GM12874 (cell line): ENCODE data around the gene AK1.

Source experiments
- TF ChIP-seq, protein P1 (sequence below): IDR thresholded peaks from 2 replicates; pipeline ENCODE4 v1.5.1; 2011; ENCODE audit warnings: low read depth, mild to moderate bottlenecking, control low read depth, low read length, moderate library complexity; ENCODE audit not compliant: insufficient read depth

AK1 gene

GRCh38 chr9:127867356-127868277 lies 9.9 kb downstream of the AK1 start:
- TF ChIP-seq, protein P1, sequence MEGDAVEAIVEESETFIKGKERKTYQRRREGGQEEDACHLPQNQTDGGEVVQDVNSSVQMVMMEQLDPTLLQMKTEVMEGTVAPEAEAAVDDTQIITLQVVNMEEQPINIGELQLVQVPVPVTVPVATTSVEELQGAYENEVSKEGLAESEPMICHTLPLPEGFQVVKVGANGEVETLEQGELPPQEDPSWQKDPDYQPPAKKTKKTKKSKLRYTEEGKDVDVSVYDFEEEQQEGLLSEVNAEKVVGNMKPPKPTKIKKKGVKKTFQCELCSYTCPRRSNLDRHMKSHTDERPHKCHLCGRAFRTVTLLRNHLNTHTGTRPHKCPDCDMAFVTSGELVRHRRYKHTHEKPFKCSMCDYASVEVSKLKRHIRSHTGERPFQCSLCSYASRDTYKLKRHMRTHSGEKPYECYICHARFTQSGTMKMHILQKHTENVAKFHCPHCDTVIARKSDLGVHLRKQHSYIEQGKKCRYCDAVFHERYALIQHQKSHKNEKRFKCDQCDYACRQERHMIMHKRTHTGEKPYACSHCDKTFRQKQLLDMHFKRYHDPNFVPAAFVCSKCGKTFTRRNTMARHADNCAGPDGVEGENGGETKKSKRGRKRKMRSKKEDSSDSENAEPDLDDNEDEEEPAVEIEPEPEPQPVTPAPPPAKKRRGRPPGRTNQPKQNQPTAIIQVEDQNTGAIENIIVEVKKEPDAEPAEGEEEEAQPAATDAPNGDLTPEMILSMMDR: no peak

- TF ChIP-seq, protein P1: no peak
Measured at GRCh38 chr9:127866535-127866934, 10.9 kb downstream of the AK1 start.

- TF ChIP-seq, protein P1: no peak
Measured at GRCh38 chr9:127865645-127866464, 11.6 kb downstream of the AK1 start.

DNA sequence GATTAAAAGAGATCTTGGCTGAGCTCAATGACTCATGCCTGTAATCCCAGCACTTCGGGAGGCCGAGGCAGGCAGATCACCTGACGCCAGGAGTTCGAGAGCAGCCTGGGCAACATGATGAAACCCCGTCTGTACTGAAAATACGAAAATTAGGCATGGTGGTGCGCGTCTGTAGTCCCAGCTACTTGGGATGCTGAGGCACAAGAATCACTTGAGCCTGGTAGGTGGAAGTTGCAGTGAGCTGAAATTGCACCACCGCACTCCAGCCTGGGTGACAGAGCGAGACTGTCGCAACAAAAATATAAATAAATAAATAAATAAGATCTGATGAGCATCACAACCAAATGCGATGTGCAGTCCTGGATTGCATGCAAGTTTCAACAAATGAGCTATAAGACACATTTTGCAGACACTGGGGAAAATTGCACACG lies 14.3 kb downstream of the AK1 start:
- TF ChIP-seq, protein P1: no peak

GRCh38 chr9:127862075-127863011 lies 15.1 kb downstream of the AK1 start:
- TF ChIP-seq, protein P1: no peak

GRCh38 chr9:127860779-127861178 lies 16.7 kb downstream of the AK1 start:
- TF ChIP-seq, protein P1: no peak

- TF ChIP-seq, protein P1: no peak
Measured at GRCh38 chr9:127860260-127860659, 17.2 kb downstream of the AK1 start.
